Brain pericyte (primary cell): Measurements from ENCODE around the gene INPP4B.

Experiments used
- DNase-seq: peaks from one replicate; pipeline ENCODE4 v3.0.0-alpha.2; 2012; ENCODE audit warnings: low read depth, low spot score

INPP4B gene

GRCh38 chr4:142352712-142353111, 493.4 kb downstream of the INPP4B start:
- DNase-seq: no peak

DNA sequence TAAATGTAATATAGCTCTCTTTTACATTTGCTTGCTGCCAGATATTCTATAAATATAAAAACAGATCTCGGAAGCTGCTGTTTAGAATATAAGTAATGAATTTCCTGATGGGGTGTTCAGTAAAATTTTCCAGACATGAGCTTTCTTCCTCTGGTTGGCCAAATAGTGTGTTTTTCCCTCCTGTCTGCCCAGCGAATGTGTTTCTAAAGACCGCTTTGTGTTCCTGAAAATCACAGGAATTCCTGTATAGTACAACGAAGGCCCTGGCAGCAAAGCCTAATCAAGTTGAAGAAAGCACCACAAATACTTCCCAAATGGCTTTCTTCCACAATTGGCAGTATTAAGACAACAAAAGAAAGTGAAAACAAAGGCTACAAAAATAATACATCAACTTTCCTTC, 494.1 kb downstream of the INPP4B start:
- no peak for DNase-seq

GRCh38 chr4:142350871-142351270, 495.2 kb downstream of the INPP4B start:
- DNase-seq: no peak

DNA sequence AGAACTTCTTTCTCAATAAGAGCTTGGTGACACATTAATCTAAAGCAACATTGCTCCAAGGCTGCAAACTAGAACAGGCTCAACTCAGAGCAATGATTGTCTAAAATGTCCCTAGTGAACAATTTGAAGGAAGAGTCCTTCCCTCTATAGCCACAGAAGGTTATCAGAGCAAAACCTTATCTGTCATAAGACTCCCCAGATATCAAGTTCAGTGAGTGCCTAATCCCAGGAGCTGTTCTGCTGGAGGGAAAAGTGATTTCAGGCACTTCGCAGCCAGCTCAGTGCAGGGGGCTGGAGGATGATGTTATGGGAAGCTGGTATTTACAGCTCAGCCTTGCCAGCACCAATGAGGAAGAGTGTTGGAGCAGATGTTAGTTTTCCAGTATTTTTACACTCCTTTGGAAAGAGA, 497.5 kb downstream of the INPP4B start:
- DNase-seq: no peak

- no peak for DNase-seq
Observed at GRCh38 chr4:142347241-142347640, 498.9 kb downstream of the INPP4B start.

DNA sequence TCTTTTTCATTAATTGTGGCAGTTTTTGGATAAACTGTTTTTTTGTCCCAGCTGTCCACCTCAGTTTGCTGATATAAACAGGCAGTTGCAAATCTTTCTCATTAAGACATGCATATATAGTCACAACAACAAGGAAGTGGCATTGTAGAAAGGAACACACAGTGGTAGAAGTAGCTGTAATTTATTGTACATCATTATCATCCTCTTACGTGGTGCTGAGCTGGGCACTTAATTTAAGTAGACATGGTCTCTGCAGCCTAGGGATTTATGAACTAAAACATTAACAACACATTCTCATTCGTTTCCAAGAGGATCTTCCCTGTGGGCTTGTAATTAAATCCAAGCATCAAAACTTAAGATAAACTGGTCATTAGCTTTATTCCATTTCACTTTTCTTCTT, 500.2 kb downstream of the INPP4B start:
- no peak for DNase-seq

DNA sequence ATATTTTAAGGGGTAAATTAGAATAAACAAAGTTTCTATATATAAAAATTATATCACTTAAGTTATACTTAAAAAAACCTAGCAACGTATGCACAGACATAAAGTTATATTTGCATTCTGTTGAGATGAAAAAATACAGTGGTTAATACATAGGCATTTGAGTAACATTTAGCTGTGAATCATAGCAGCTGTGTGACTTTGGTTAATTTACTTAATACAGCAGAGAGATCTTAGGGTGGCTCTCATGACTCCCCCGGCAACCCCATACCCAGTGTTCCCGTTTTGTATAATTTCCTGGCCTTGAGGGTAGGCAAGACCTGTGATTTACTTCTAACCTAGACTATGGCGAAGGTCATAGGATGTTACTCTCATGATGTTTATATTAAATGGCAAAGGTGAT, 504.8 kb downstream of the INPP4B start:
- DNase-seq: no peak

DNA sequence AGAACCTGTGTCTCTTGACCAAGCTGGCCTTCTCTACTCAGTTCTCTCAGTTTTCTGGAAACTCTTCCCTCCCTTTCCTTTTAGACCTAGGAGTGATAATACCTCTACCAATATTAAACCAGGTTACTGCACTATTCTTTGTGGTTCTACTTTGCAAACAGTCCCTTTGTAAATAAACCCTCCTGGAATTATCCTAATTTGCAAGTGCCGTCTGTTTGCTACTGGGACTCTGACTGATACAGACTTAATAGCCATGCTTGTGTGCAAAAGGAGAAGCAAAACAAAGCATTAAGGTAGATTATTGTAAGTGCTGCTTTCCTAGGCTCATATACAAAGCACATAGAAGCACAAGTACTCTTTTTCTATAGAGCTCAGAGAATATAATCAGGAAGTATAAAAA, 507.0 kb downstream of the INPP4B start:
- DNase-seq: no peak

DNA sequence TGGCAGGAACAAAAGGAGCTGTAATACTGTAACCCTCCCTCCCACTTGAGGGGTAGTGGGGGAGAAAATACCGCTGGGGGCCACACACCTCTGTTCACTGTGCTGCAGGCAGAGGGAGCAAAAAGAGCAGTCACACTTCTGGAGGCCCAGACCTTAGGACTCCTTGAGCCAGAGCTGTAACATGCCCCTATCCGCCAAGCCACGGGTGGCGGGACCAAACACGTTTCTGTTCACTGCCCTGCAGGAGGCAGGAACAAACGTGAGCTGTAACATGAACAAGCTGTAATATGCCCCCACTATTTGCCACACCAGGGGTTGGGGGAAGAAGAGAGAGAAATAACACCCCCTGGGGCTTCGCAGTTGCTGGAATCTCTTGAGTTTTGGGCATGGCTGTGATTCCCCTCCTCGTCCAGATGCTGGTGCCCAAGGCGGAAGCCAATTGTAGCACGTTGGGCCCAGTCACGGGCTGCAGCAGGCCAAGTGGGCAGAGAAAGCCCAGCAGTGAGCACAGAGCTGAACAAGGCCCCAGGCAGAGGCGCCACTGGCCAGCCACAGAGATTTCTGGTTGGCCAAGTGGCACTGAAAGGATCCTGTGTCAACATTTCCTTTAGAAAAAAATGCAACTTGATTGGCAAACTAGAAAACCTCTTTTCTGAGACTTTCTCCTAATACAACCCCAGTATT, 509.7 kb downstream of the INPP4B start:
- no peak for DNase-seq

DNA sequence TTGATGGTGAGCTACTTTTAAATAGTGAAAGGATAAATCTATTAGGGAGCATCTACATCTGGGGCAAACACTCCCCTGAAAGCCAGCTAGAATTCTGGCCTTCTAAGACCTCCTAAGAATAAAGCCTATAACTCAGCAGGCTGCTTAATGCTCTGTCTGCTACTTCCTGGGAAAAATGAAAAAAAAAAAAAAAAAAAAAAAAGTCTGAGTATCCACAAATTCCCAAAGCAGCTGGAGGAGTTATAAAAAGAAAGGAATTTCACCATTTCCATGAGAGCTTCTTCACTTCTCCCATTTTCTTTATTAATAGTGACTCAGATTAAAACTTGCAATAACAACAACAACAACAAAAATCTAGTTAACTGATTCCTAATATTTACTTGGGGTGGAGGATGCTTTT, 511.2 kb downstream of the INPP4B start:
- DNase-seq: no peak

- no peak for DNase-seq
Observed at GRCh38 chr4:142331646-142332045, 514.5 kb downstream of the INPP4B start.

DNA sequence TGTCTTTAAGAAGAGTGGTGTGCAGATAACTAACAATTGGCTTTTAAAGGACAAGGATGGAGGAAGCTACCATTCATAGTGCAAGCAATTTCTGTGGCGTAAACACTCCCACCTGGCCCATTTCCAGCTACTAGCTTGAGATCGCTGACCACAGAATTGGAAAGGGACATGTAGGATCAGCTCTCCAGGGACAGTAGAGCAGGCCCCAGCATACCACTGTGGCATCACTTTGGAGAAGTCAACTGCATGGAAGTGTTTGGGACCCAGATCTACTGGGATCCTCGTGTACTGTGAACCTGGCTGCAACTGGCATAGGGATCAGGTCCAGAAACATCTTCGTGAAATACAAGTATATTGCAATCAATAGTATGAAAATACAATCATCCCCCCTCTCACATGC, 515.0 kb downstream of the INPP4B start:
- DNase-seq: no peak

DNA sequence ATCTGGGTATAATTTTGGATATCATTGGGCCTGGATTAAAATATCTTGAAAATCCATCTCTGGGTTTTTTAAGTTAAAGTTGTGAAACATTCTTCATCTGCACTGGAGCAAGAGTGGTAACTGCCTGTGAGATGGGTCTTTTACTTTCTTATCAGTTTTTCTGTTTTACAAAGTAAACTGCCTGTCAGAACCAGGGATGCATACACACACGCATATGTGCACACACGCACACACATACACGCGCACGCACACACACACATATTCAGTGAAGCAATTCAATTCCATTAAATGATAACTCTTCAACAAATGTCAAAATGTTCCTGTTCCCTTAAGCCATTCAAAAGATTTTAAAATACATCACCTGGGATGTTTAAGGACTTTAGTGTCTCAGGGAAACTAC, 515.8 kb downstream of the INPP4B start:
- no peak for DNase-seq

DNA sequence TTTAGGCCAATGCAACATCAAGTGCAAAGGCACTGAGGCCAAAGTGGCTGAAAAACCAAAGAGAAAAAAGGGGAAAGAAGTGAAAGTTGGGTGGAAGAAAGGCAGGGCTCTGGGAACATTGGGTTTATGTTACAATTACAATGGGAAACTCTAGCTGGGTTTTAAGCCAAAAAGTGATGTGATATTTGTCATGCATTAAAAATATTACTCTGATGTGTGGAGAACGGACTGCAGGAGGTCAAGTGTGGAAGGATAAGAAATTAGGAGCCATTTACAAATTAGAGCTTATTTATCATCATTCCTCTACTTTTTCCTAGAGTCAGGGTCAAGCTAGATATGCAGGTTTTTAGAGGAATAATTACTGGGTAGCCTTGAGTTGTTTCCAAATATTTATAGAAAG, 516.8 kb downstream of the INPP4B start:
- DNase-seq: no peak

DNA sequence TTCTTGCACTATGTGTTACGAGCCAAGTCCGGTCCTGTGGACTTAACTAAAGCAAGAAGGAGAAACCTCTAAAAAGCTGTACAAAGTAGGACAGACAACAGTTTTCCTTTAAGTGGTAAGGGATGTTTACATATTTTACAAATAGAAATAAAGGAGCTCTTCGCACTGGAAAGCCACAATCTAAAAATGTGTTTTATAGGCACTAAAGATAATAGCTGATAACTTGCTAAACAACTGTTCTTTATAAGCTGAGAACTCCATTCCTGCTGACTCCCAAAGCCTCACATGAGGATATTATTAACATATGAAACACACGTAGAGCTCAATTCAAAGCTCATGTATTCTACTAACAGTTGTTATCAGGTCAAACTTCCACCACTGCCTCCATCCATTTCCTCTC, 519.9 kb downstream of the INPP4B start:
- no peak for DNase-seq

DNA sequence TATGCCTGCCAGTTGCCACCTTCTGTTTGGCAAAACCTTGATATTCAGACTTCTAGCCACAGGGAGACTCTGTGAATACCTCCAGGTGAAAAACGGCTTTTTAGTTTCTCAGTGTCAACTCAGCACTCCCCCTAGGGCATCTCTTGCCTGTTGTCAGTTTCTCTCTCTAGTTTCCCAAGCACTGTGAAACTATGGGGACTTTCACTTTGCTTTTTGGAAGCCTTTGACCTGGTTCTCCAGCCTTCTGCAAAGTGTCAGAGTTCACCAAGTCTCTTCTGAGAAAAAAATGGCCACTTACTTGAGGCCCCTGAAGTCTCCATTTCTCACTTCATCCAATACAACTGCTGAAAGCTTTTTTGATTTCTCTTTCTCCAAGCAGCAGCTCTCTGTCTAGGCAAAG, 521.5 kb downstream of the INPP4B start:
- DNase-seq: no peak

GRCh38 chr4:142322996-142323395, 523.1 kb downstream of the INPP4B start:
- DNase-seq: no peak

DNA sequence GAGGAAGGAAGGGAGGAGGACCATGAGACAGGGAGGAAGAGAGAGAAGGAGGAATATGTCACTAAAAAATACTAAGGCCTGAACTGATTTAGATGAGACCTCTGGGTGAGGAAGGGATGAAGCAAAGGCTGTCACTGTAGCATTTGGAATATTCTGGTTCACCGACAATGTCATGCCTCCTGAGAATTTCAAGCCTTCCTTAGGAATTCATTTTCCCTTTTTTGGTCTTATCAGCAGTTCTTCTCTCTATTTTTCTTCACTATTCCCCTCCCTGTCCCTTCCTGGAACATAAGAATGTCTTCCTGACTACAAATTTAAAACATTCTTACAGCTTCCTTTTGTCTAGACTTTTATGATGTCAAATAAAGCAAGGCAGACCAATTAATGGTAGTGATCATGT, 527.8 kb downstream of the INPP4B start:
- no peak for DNase-seq

- no peak for DNase-seq
Observed at GRCh38 chr4:142316913-142317312, 529.2 kb downstream of the INPP4B start.

- no peak for DNase-seq
Observed at GRCh38 chr4:142316025-142316424, 530.1 kb downstream of the INPP4B start.

DNA sequence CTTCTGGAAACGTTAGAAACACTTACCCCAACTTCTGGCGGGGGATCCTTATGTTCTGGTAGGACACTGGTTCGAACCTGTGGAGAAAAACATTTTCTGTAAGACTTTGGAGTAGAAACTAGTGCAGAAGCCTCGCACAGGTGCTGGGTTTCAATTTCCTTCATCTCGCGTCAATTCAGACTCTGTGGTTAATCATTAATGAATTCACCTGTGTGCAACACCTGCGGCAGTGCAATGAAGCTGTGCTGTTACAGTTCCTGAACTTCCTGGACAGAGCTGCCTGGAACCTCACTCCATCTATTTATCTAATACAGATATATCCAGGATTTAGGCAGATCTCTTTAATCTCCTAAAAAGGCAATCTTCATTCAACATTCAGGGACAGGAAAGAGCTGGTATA, 531.4 kb downstream of the INPP4B start:
- DNase-seq: no peak

DNA sequence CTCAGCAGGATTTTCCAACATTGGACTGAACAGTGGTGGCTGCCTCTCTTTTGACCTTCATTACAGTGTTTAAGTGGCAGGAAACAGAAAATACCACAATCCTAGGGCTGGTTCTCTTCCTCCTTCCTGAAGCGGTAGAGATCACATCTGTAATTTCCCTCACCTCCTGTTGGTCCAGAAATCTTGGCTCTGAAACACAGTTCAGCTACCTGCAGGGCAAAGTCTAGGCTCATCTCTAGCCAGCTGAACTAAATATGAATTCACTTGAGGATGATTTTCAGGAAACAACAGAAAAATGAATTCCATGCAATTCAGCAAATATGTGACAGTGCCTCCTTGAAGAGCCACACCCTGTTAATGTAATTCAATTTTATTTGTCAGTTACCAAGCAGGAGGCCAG, 531.9 kb downstream of the INPP4B start:
- DNase-seq: no peak

- DNase-seq: no peak
Observed at GRCh38 chr4:142312391-142312790, 533.7 kb downstream of the INPP4B start.

GRCh38 chr4:142311916-142312315, 534.2 kb downstream of the INPP4B start:
- DNase-seq: no peak
